Caco-2 (cell line): Measurements from ENCODE around the gene ESPNL. TPM values are rescaled to one million over a fixed set of nuclear protein-coding genes. Genes with fewer than 3 reads are reported as not detected.

ENCODE experiments used
- BruUV-seq: library from RNA; stranded (reverse); fragments of 400-500 nt; replicated peaks from 2 replicates; lab custom pipeline; 2021; lab: Mats Ljungman, UMichigan
- CTCF ChIA-PET: fragments of 300-600 bp; sonication (Branson Sonifier 250); formaldehyde crosslinking; loops from one replicate; lab custom pipeline; 2022; ENCODE audit warnings: antibody characterized with exemption; lab: Charles Lee
- POLR2A ChIA-PET: fragments of 300-600 bp; sonication (Branson Sonifier 250); formaldehyde crosslinking; loops from one replicate; lab custom pipeline; 2022; ENCODE audit warnings: antibody characterized with exemption; lab: Charles Lee
- DNase-seq, 2 experiments: peaks; one replicate each; pipeline versions ENCODE4 v3.0.0 to v3.0.0-alpha.2; 2020 to 2022
- H3K27me3 ChIP-seq: replicated peaks from 2 replicates; pipeline ENCODE4 v1.6.0; 2011; ENCODE audit warnings: low read length; ENCODE audit not compliant: control insufficient read depth, insufficient read depth
- H3K36me3 ChIP-seq: 2 replicates; pipeline ENCODE4 v1.5.1; 2011; ENCODE audit warnings: low read length; ENCODE audit not compliant: control insufficient read depth, insufficient read depth
- H3K4me1 ChIP-seq: fragments of 250-450 bp; sonication (Bioruptor Pico); 2 replicates; pipeline ENCODE4 v1.5.1; 2020; ENCODE audit warnings: mild to moderate bottlenecking
- H3K4me3 ChIP-seq: 2 replicates; pipeline ENCODE4 v1.5.1; 2011; ENCODE audit warnings: low read depth, mild to moderate bottlenecking, control low read depth, low read length
- H3K9me3 ChIP-seq: fragments of 250-450 bp; sonication (Bioruptor Pico); 2 replicates; pipeline ENCODE4 v1.5.1; 2020; ENCODE audit warnings: mild to moderate bottlenecking, moderate library complexity
- H3K27ac Mint-ChIP-seq: one replicate; pipeline ENCODE4 v1.8.0; 2022; ENCODE audit warnings: mixed read lengths; ENCODE audit not compliant: unreplicated experiment
- H3K27me3 Mint-ChIP-seq: one replicate; pipeline ENCODE4 v1.8.0; 2022; ENCODE audit warnings: mixed read lengths; ENCODE audit not compliant: insufficient read depth, unreplicated experiment
- H3K36me3 Mint-ChIP-seq: one replicate; pipeline ENCODE4 v1.8.0; 2022; ENCODE audit warnings: mild to moderate bottlenecking, mixed read lengths; ENCODE audit not compliant: insufficient read depth, unreplicated experiment
- H3K4me1 Mint-ChIP-seq: one replicate; pipeline ENCODE4 v1.8.0; 2022; ENCODE audit warnings: low read depth, mixed read lengths; ENCODE audit not compliant: unreplicated experiment
- H3K4me3 Mint-ChIP-seq: one replicate; pipeline ENCODE4 v1.8.0; 2022; ENCODE audit warnings: mild to moderate bottlenecking, moderate library complexity, mixed read lengths; ENCODE audit not compliant: unreplicated experiment
- H3K9me3 Mint-ChIP-seq: one replicate; pipeline ENCODE4 v1.8.0; 2022; ENCODE audit warnings: mixed read lengths; ENCODE audit not compliant: unreplicated experiment
- CTCF ChIP-seq, 2 experiments: fragments of 200-600 bp in 1 of 2; IDR thresholded peaks; 1 replicate in 1 of 2; 2 replicates in 1 of 2; pipeline versions ENCODE4 v1.5.1 to v1.8.0; 2011 to 2022; ENCODE audit warnings: antibody characterized with exemption in 1 of 2, control low read depth in 1 of 2, inconsistent platforms in 1 of 2, low read depth in 1 of 2, low read length in 1 of 2, mild to moderate bottlenecking in 1 of 2, moderate library complexity in 1 of 2; ENCODE audit not compliant: insufficient read depth in 1 of 2, severe bottlenecking in 1 of 2, unreplicated experiment in 1 of 2
- intact Hi-C: fragments of 100-400 bp; cut with micrococcal nuclease; formaldehyde crosslinking; loops from one replicate; pipeline ENCODE4 v1.10.0; 2022; ENCODE audit not compliant: unreplicated experiment
- total RNA-seq: library from RNA; stranded (reverse); gene quantifications from 2 replicates; pipeline ENCODE4 v1.2.3, GENCODE V29; 2022

Gene ESPNL
- total RNA-seq, 1 experiment from 2014 or later, result not detected

DNA sequence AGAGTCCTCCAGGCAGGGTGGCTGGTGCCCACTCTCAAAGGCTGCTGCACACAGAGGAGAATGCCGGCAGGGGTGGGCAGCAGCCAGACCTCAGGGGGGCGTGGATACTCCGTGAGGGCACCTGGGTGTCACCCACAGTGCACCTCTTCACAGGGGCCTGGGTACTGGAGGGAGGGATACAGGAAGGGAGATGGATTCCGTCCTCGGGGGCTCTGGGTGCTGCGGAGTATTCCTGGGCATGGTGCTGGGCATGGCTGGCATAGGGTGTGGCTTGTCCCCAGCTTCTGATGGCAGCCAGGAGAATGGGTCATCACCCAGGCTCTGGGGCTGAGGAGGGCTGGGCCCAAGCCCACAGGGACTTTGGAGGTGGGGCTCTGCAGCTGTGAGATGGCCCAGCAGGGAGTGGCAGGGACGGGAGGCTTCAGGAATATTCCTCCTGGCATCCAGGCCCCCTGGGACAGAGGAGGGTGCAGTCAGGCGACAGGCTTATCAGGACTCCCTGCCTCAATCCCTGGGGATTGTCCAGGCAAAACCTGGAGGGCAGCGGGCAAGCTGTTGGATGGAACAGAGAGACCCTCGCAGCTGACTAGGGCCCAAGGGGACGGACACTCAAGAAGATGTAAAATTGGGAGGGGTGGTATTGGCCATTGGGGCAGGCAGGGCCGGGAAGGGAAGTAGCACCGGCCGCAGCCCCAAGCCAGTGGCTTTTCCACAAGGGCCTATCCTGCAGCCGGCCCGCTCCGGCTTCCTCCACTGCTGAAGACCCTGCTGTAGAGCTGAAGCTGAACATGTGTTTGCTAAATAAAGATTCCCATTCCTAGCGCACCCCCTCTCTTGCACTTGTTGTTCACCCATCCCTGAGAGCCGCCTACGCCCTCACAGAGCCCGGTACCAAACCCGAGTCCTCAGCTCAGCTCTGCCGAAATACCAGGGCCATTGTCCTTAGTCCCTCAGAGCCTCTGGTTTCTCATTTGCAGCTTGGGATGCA, 32.6 kb downstream of the ESPNL start:
- BruUV-seq, result no TSS peak
- Mint-ChIP-seq H3K27ac (no peak overlapping the region), H3K4me3 (no peak overlapping the region), H3K4me1 (no peaks in the 10 kb centered on the region), H3K36me3 (no peaks in the 10 kb centered on the region), H3K27me3 (no peaks in the 10 kb centered on the region), H3K9me3 (no peaks in the 10 kb centered on the region)
- no peak for TF ChIP-seq CTCF (IDR thresholded peaks at IDR 0.05; ENCODE audit: insufficient read depth in 1 of 2, low read depth in 1 of 2, low read length in 1 of 2, severe bottlenecking in 1 of 2, unreplicated experiment in 1 of 2)
- intact Hi-C loops, result no loop called here
- CTCF ChIA-PET, result interaction anchor here (0.7 to 1.8 kb wide), 2 partner anchors 12 to 274 kb away, joined by 3 to 5 read pairs; no protein-coding TSS in a partner anchor
- Histone ChIP-seq H3K36me3 (no peaks in the 10 kb centered on the region), H3K4me3 (no peak overlapping the region), H3K27me3 (no peaks in the 10 kb centered on the region), H3K4me1 (no peaks in the 10 kb centered on the region), H3K9me3 (no peaks in the 10 kb centered on the region)
- no peak for DNase-seq
- POLR2A ChIA-PET, result no interaction called here

DNA sequence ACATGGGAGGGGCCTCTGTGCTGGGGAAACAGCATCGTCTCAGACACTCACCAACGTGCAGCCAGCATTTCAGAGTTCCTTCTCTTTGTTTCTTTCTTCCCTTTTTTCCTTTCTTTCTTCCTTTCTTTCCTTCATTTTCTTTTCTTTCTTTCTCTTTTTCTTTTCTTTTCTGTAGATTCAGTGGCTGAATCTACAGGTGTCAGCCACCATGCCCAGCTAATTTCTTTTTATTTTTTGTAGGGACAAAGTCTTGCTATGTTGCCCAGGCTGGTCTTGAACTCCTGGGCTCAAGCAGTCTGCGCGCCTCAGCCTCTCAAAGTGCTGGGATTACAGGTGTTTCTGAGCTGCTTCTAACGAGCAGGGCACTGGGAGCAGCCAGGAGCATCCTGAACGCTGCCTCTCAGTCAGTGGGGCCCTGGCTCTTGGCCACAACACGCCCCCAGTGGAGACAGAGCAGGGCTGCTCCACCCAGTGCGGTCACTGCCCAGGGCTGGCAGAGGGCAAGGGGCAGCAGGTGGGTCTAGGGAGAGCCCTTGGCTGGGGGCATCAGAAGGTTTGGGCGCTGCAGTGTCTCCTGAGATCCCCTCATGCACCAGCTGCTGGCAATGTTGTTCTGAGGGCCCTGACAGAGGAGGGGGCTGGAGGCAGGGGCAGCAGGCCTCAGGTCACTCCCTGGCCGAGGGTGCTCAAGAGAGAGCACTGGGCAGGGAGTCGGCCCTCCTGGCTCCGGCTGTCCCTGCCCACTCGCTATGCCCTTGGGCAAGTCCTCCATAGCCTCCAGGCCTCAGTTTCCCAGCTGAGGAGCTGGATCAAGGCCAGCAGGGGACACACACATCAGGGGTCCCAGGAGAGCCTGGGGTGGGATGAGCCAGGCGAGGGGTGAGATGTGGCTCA, 33.6 kb downstream of the ESPNL start:
- peak in 1 of 2 experiments; percentile 13 for TF ChIP-seq CTCF (IDR thresholded peaks at IDR 0.05; ENCODE audit: insufficient read depth in 1 of 2, low read depth in 1 of 2, low read length in 1 of 2, severe bottlenecking in 1 of 2, unreplicated experiment in 1 of 2)
- no peaks in the 10 kb centered on the region for H3K27me3 ChIP-seq
- H3K4me1 ChIP-seq, result no peaks in the 10 kb centered on the region
- intact Hi-C loops, result no loop called here
- Mint-ChIP-seq H3K9me3 (no peaks in the 10 kb centered on the region), H3K4me1 (no peaks in the 10 kb centered on the region), H3K27me3 (no peaks in the 10 kb centered on the region), H3K4me3 (no peak overlapping the region), H3K36me3 (no peaks in the 10 kb centered on the region), H3K27ac (no peak overlapping the region)
- H3K36me3 ChIP-seq, result no peaks in the 10 kb centered on the region
- CTCF ChIA-PET, result interaction anchor here (0.7 to 1.8 kb wide), 2 partner anchors 13 to 275 kb away, joined by 3 to 5 read pairs; no protein-coding TSS in a partner anchor
- peak in 1 of 2 experiments; percentile 22 for DNase-seq
- no peak overlapping the region for H3K4me3 ChIP-seq
- no peaks in the 10 kb centered on the region for H3K9me3 ChIP-seq
- POLR2A ChIA-PET, result no interaction called here
- no TSS peak for BruUV-seq

GRCh38 chr2:238134393-238134785, 34.2 kb downstream of the ESPNL start:
- H3K27me3 Mint-ChIP-seq, result no peaks in the 10 kb centered on the region
- no peaks in the 10 kb centered on the region for H3K9me3 ChIP-seq
- no peak overlapping the region for H3K4me3 Mint-ChIP-seq
- POLR2A ChIA-PET, result no interaction called here
- H3K27me3 ChIP-seq, result no peaks in the 10 kb centered on the region
- BruUV-seq, result no TSS peak
- intact Hi-C loops, result no loop called here
- H3K9me3 Mint-ChIP-seq, result no peaks in the 10 kb centered on the region
- no peak overlapping the region for H3K27ac Mint-ChIP-seq
- no peaks in the 10 kb centered on the region for H3K36me3 ChIP-seq
- no peaks in the 10 kb centered on the region for H3K4me1 ChIP-seq
- H3K4me1 Mint-ChIP-seq, result no peaks in the 10 kb centered on the region
- no peak overlapping the region for H3K4me3 ChIP-seq
- DNase-seq, result no peak
- CTCF ChIA-PET, result interaction anchor here (1.8 kb wide), 1 partner anchor 13 kb away, joined by 5 read pairs; no protein-coding TSS in a partner anchor
- no peaks in the 10 kb centered on the region for H3K36me3 Mint-ChIP-seq
- TF ChIP-seq CTCF (IDR thresholded peaks at IDR 0.05; ENCODE audit: insufficient read depth in 1 of 2, low read depth in 1 of 2, low read length in 1 of 2, severe bottlenecking in 1 of 2, unreplicated experiment in 1 of 2), result no peak
